DOHH2 (cell line): Measurements from ENCODE around the gene CSN2.

Source experiments
- EZH2phosphoT487 ChIP-seq: fragments of 200-600 bp; sonication (generic); IDR thresholded peaks from 2 replicates; pipeline ENCODE4 v1.6.1; 2017; ENCODE audit warnings: borderline replicate concordance, mild to moderate bottlenecking, antibody characterized with exemption, low read length, moderate library complexity, mixed read lengths
- TF ChIP-seq, protein P1 (sequence below): fragments of 200-600 bp; sonication (generic); IDR thresholded peaks from one replicate; pipeline ENCODE4 v1.5.1; 2014; ENCODE audit warnings: antibody characterized with exemption, mild to moderate bottlenecking, low read depth, low read length; ENCODE audit not compliant: poor library complexity, severe bottlenecking

DNA sequence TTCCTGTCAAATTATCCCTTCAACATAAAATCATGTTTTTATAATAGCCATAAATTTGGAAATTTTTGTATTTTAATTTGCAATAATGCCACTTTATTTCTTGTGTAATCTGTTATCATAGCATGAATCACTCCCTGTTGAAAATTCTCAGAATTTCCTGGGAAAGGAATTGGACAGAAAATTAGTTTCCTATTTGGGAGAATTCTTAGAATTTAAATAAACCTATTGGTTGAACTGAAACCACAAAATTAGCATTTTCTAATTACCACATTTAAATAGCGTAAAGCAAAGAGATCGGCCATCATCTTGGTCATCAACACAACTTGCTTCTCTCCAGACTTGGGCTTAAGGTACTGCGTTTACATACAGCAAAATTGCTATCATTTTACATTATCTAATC, 34.8 kb downstream of the CSN2 start, which contains the start of gene CSN1S1:
- TF ChIP-seq, protein P1, sequence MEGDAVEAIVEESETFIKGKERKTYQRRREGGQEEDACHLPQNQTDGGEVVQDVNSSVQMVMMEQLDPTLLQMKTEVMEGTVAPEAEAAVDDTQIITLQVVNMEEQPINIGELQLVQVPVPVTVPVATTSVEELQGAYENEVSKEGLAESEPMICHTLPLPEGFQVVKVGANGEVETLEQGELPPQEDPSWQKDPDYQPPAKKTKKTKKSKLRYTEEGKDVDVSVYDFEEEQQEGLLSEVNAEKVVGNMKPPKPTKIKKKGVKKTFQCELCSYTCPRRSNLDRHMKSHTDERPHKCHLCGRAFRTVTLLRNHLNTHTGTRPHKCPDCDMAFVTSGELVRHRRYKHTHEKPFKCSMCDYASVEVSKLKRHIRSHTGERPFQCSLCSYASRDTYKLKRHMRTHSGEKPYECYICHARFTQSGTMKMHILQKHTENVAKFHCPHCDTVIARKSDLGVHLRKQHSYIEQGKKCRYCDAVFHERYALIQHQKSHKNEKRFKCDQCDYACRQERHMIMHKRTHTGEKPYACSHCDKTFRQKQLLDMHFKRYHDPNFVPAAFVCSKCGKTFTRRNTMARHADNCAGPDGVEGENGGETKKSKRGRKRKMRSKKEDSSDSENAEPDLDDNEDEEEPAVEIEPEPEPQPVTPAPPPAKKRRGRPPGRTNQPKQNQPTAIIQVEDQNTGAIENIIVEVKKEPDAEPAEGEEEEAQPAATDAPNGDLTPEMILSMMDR, result no peak
- TF ChIP-seq EZH2phosphoT487, result no peak
